HEK293T (cell line): ENCODE results near the gene ZNF212.

Source experiments
- ARNT ChIP-seq: fragments of 450-650 bp; IDR thresholded peaks from 2 replicates; pipeline ENCODE4 v1.6.1; 2017; ENCODE audit warnings: mild to moderate bottlenecking
- BHLHE40 ChIP-seq: fragments of 450-650 bp; IDR thresholded peaks from 2 replicates; pipeline ENCODE4 v1.6.1; 2016; ENCODE audit warnings: mild to moderate bottlenecking, moderate library complexity, borderline replicate concordance
- CTBP1 ChIP-seq: fragments of 450-650 bp; IDR thresholded peaks from 2 replicates; pipeline ENCODE4 v1.6.1; 2016; ENCODE audit warnings: borderline replicate concordance
- ELF4 ChIP-seq: fragments of 450-650 bp; IDR thresholded peaks from 2 replicates; pipeline ENCODE4 v1.6.1; 2017; ENCODE audit warnings: antibody characterized with exemption
- FOXA1 ChIP-seq: fragments of 450-650 bp; IDR thresholded peaks from 2 replicates; pipeline ENCODE4 v1.6.1; 2016; ENCODE audit warnings: mild to moderate bottlenecking
- FOXK2 ChIP-seq: fragments of 450-650 bp; IDR thresholded peaks from 2 replicates; pipeline ENCODE4 v1.6.1; 2016; ENCODE audit warnings: mild to moderate bottlenecking
- FOXM1 ChIP-seq: fragments of 450-650 bp; IDR thresholded peaks from 2 replicates; pipeline ENCODE4 v1.6.1; 2017; ENCODE audit warnings: mild to moderate bottlenecking, borderline replicate concordance
- L3MBTL2 ChIP-seq: fragments of 450-650 bp; conservative IDR thresholded peaks from 2 replicates; pipeline ENCODE4 v1.6.1; 2016; ENCODE audit warnings: mild to moderate bottlenecking
- LEF1 ChIP-seq: fragments of 450-650 bp; IDR thresholded peaks from 2 replicates; pipeline ENCODE4 v1.6.1; 2017; ENCODE audit warnings: mild to moderate bottlenecking, borderline replicate concordance
- SP1 ChIP-seq: fragments of 450-650 bp; IDR thresholded peaks from 2 replicates; pipeline ENCODE4 v1.6.1; 2017
- SUZ12 ChIP-seq: fragments of 450-650 bp; IDR thresholded peaks from 2 replicates; pipeline ENCODE4 v1.6.1; 2016; ENCODE audit warnings: mild to moderate bottlenecking
- ZNF384 ChIP-seq: fragments of 450-650 bp; IDR thresholded peaks from 2 replicates; pipeline ENCODE4 v1.6.1; 2016
- TF ChIP-seq, protein P1 (sequence below): fragments of 450-650 bp; IDR thresholded peaks from 2 replicates; pipeline ENCODE4 v1.6.1; 2016

DNA sequence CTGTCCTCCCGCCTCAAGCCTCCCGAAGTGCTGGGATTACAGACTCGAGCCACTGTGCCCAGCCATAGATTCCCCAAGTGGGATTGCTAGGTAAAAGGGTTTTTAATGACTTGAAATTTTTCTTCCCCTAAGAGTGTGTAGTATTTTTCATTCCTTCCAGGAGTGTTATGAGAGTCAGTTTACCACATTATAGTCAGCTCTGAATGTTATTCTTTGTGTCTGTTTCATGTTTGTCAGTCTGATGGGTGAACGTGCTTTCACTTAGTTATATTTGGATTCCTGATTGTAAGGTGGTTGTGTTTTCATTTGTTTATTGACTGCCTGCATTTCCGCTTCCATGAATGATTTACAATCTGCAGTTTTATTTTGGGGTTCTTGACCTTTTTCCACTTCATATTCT is 6.3 kb downstream of the ZNF212 start:
- TF ChIP-seq FOXK2 (no peak), ZNF384 (no peak), SP1 (no peak), BHLHE40 (no peak), CTBP1 (no peak), SUZ12 (no peak), L3MBTL2 (no peak), ELF4 (no peak), LEF1 (no peak), FOXA1 (no peak), FOXM1 (no peak), ARNT (no peak)
- TF ChIP-seq, protein P1, sequence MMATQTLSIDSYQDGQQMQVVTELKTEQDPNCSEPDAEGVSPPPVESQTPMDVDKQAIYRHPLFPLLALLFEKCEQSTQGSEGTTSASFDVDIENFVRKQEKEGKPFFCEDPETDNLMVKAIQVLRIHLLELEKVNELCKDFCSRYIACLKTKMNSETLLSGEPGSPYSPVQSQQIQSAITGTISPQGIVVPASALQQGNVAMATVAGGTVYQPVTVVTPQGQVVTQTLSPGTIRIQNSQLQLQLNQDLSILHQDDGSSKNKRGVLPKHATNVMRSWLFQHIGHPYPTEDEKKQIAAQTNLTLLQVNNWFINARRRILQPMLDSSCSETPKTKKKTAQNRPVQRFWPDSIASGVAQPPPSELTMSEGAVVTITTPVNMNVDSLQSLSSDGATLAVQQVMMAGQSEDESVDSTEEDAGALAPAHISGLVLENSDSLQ = no peak
